Central memory CD8-positive, alpha-beta T cell (primary cell): Measurements from ENCODE around the gene UTF1.
"Not testable (repeated sequence)": the region's sequence is repeated elsewhere in the genome, so short reads cannot be mapped to it uniquely, and the experiment has no call there.

Source experiments
- ATAC-seq: fragments of 150-1000 bp; cut with Tn5 transposase; replicated peaks from 2 replicates; pipeline ENCODE4 v1.10.0; 2022; ENCODE audit warnings: mild to moderate bottlenecking, moderate FRiP score, moderate number of reproducible peaks; ENCODE audit not compliant: poor library complexity, severe bottlenecking; ENCODE audit errors: extremely low read depth
- DNase-seq, 2 donors: peaks; one replicate each; pipeline ENCODE4 v3.0.0; 2021; ENCODE audit warnings: low spot score in 2 of 2
- H3K27ac Mint-ChIP-seq: one replicate; pipeline ENCODE4 v1.8.0; 2022; ENCODE audit warnings: low read depth, mild to moderate bottlenecking, moderate library complexity, mixed read lengths
- H3K27me3 Mint-ChIP-seq: one replicate; pipeline ENCODE4 v1.8.0; 2022; ENCODE audit warnings: mixed read lengths
- H3K36me3 Mint-ChIP-seq: one replicate; pipeline ENCODE4 v1.8.0; 2022; ENCODE audit warnings: mild to moderate bottlenecking, moderate library complexity, mixed read lengths; ENCODE audit not compliant: insufficient read depth
- H3K4me1 Mint-ChIP-seq: one replicate; pipeline ENCODE4 v1.8.0; 2022; ENCODE audit warnings: mixed read lengths
- H3K4me3 Mint-ChIP-seq: one replicate; pipeline ENCODE4 v1.8.0; 2022; ENCODE audit warnings: mild to moderate bottlenecking, moderate library complexity, mixed read lengths
- H3K9me3 Mint-ChIP-seq: one replicate; pipeline ENCODE4 v1.8.0; 2022; ENCODE audit warnings: mixed read lengths

The UTF1 gene

DNA sequence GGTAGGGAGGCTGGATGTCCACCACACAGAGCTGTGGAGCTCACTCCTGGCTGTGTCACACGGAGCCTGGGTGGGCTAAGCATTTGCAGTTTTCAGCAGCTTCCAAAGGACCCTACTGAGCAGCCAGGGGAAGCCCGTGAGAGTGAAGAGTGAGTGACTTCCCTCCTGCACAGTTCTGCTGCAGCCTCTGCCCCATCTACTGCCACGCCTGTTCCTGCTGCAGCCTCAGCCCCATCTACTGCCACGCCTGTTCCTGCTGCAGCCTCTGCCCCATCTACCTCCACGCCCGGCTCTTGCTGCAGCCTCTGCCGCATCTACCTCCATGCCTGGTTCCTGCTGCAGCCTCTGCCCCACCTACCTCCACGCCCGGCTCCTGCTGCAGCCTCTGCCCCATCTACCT lies 34.4 kb downstream of the UTF1 start:
- DNase-seq (no peak), ATAC-seq (peak; percentile 50)
- Mint-ChIP-seq H3K27me3 (no peaks in the 10 kb centered on the region), H3K36me3 (peaks cover 22% of the 10 kb centered on the region), H3K4me3 (peak overlapping the region; percentile 72), H3K9me3 (no peaks in the 10 kb centered on the region), H3K4me1 (peaks cover 39% of the 10 kb centered on the region), H3K27ac (peak overlapping the region; percentile 90)

DNA sequence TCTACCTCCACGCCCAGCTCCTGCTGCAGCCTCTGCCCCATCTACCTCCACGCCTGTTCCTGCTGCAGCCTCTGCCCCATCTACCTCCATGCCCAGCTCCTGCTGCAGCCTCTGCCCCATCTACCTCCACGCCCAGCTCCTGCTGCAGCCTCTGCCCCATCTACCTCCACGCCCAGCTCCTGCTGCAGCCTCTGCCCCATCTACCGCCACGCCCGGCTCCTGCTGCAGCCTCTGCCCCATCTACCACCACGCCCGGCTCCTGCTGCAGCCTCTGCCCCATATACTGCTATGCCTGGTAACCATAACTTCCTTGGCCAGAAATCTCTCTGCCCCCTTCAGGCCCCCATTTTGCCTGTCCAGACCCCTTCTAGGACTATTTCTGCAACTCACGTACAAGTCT lies 35.0 kb downstream of the UTF1 start:
- not testable (repeated sequence) for H3K27me3 Mint-ChIP-seq
- Mint-ChIP-seq H3K4me1 (peaks cover 33% of the 10 kb centered on the region), H3K36me3 (peaks cover 22% of the 10 kb centered on the region)

DNA sequence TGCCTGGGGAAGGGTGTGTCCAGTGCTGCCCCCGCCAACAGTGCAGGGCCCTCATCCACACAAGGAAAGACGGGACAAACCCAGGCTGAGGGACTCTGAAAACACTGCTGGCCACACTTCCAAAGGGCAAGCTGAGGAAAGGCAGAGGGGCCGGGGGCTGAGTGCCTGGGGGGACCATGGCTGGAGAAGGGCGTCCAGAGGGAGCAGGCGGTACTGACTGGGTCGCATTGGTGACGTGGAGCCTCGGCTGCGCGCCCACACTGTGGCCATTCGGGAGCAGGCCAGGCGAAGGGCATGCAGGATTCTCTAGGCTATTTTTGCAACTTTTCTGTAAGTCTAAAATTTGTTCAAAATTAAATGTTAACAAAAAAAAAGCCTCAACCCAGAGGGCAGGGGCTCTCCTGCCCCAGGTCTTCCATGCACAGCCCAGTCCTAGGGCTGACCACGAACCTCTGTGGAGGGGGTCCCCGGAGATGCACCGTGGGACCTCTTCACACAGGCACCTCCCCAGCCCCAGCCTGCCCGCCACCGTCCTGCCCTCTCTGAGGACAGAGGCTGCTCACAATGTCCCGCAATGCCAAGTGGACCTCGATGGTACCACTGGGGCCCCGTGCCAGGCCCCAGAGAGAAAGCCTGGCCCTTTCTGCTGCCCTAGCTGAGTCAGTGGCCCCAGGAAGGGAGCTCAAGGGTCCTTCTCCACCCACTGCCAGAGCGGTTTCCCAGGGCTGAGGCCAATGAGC lies 36.2 kb downstream of the UTF1 start:
- no peaks in the 10 kb centered on the region for H3K9me3 Mint-ChIP-seq
- H3K27ac Mint-ChIP-seq = peak overlapping the region; percentile 90
- ATAC-seq (no peak), DNase-seq (no peak)
- H3K27me3 Mint-ChIP-seq = no peaks in the 10 kb centered on the region
- no peak overlapping the region for H3K4me3 Mint-ChIP-seq
- peaks cover 21% of the 10 kb centered on the region for H3K4me1 Mint-ChIP-seq
- H3K36me3 Mint-ChIP-seq = peaks cover 30% of the 10 kb centered on the region

More for the DNA sequence above, 35.0 kb downstream of the UTF1 start:
- peak overlapping the region; percentile 72 for H3K4me3 Mint-ChIP-seq
- not testable (repeated sequence) for DNase-seq, ATAC-seq, H3K9me3 Mint-ChIP-seq
- H3K27ac Mint-ChIP-seq = peak overlapping the region; percentile 90

DNA sequence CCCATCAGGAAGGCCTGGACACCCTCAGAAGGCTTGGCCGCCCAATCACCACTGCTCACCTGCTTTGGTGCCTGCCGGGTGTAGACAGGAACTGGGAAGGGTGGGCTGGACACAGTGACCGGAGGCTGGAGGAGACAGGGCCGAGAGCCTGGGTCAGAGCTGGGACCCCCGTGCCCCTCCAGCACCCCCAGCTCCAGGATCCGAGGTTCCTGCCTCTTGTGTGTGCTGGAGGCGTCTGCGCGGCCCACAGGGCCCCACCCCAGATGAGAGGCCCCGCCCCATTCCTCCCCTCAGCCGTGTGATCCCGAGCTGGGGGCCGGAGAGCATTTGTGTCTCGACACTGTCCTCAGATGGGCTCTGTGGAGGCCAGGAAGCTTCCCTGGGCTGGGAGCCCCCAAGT lies 37.3 kb downstream of the UTF1 start:
- Mint-ChIP-seq H3K27ac (no peak overlapping the region), H3K9me3 (no peaks in the 10 kb centered on the region), H3K27me3 (no peaks in the 10 kb centered on the region), H3K4me3 (no peak overlapping the region), H3K36me3 (peaks cover 33% of the 10 kb centered on the region), H3K4me1 (peaks cover 20% of the 10 kb centered on the region)
- no peak for ATAC-seq
- no peak for DNase-seq

DNA sequence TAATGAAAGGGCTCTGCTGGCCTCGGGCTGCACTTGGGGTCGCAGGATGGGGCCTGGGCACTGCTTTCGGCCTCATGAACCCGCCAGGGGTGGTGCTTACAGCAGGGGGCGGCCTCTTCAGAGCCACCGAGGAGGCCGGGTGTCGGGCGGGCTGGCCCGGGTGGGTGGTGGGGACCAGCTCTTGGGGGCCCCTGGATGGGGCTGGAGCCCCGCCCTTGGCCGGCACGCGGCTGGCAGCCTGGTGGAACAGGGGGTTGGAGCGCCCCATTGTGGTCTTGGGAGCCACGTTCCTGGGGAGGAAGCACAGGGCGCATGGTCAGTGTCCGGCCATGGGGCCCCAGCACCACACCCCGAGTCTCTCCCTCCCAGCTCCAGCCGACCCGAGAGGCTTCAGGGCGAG lies 37.8 kb downstream of the UTF1 start:
- Mint-ChIP-seq H3K27ac (no peak overlapping the region), H3K4me1 (peaks cover 20% of the 10 kb centered on the region), H3K36me3 (peaks cover 38% of the 10 kb centered on the region), H3K9me3 (no peaks in the 10 kb centered on the region), H3K4me3 (no peak overlapping the region), H3K27me3 (no peaks in the 10 kb centered on the region)
- ATAC-seq (no peak), DNase-seq (no peak)

DNA sequence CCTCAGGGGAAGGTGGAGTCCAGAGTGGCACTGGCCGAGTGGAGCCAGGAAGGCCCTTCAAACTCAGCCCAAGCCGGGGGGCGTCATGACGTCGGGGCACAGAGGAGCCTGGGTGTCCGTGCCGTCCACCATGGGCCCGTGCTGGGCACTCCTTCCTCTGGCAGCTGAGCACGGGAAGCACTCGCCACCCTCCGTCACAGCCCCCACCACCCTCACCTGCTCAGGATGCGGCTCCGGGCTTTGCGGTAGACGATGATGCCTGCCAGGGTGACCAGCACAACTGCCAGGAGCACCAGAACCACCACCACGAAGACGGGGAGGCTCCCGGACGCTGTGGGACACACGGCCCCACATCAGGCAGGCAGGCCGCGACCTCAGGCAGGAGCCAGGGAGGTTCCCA lies 38.5 kb downstream of the UTF1 start:
- H3K27ac Mint-ChIP-seq = no peak overlapping the region
- H3K36me3 Mint-ChIP-seq = peaks cover 35% of the 10 kb centered on the region
- DNase-seq (no peak), ATAC-seq (no peak)
- H3K9me3 Mint-ChIP-seq = no peaks in the 10 kb centered on the region
- peaks cover 19% of the 10 kb centered on the region for H3K4me1 Mint-ChIP-seq
- no peak overlapping the region for H3K4me3 Mint-ChIP-seq
- no peaks in the 10 kb centered on the region for H3K27me3 Mint-ChIP-seq

DNA sequence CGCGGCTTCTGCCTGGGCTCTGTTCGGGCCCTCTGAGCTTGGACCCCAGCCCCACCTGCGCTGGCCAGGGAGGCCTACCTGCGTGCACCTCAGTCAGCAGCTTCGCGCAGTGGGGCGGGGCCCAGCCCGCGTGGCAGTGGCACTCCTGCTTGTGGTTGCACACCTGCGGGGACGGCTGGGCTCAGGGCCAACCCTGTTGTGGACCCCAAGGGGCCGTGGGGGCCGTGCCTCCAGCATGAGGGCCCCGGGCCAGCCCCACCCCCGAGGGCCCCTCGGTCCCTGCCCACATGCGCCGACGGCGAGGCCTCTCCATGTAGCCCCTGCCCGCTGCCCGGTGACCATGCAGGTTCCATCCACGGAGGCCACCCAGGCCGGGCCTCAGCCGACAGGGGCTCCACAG lies 39.4 kb downstream of the UTF1 start:
- no peak for ATAC-seq
- peaks cover 32% of the 10 kb centered on the region for H3K36me3 Mint-ChIP-seq
- no peak overlapping the region for H3K27ac Mint-ChIP-seq
- H3K4me3 Mint-ChIP-seq = no peak overlapping the region
- no peaks in the 10 kb centered on the region for H3K9me3 Mint-ChIP-seq
- no peaks in the 10 kb centered on the region for H3K27me3 Mint-ChIP-seq
- peaks cover 11% of the 10 kb centered on the region for H3K4me1 Mint-ChIP-seq
- no peak for DNase-seq

DNA sequence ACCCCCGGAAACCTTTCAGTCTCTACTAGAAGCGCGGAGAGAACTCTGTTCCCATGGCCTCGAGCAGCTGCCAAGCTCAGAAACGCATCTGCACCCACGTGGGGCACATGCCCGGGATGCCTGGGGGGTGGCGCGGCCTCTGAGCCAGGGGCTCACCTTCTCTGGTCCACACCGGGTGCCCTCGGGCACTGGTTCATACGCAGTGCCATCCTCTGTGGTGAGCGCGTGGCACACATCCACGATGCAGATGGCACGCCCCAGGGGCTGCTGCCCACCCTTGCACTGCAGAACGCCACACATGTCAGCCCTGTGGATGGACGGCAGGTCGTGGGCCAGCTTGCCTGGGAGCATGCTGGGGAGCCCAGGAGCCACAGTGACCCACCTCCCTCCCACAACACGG lies 40.2 kb downstream of the UTF1 start:
- Mint-ChIP-seq H3K4me3 (no peak overlapping the region), H3K27ac (no peak overlapping the region), H3K27me3 (no peaks in the 10 kb centered on the region), H3K4me1 (peaks cover 3% of the 10 kb centered on the region), H3K9me3 (no peaks in the 10 kb centered on the region), H3K36me3 (peaks cover 34% of the 10 kb centered on the region)
- ATAC-seq = no peak
- no peak for DNase-seq

DNA sequence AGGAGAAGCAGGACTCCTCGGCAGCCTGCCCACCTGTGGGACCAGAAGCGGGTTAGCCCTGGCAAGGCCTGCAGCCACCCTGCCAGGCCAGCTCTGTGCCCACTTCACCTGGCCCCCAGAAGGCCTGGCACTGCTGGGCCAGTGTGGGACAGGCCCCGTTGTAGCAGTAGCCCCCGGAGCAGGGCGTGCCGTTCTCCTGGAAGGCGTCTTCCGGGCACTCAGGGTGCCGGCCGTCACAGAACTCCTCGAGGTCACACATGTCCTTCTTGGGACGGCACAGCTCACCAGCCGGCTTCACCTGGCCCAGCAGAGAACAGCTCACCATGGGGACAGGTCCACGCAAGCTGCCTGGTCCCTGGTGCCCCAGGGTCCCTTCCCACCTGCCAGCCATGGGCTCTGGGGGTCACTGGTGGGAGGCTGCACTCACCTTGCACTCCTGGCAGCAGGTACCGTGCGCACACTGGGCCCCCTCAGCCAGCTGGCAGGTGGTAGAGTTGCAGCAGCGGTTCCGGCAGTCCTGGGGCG lies 40.8 kb downstream of the UTF1 start:
- Mint-ChIP-seq H3K27ac (no peak overlapping the region), H3K4me1 (peaks cover 4% of the 10 kb centered on the region), H3K27me3 (no peaks in the 10 kb centered on the region), H3K9me3 (no peaks in the 10 kb centered on the region), H3K36me3 (peaks cover 33% of the 10 kb centered on the region), H3K4me3 (no peak overlapping the region)
- ATAC-seq (no peak), DNase-seq (no peak)

DNA sequence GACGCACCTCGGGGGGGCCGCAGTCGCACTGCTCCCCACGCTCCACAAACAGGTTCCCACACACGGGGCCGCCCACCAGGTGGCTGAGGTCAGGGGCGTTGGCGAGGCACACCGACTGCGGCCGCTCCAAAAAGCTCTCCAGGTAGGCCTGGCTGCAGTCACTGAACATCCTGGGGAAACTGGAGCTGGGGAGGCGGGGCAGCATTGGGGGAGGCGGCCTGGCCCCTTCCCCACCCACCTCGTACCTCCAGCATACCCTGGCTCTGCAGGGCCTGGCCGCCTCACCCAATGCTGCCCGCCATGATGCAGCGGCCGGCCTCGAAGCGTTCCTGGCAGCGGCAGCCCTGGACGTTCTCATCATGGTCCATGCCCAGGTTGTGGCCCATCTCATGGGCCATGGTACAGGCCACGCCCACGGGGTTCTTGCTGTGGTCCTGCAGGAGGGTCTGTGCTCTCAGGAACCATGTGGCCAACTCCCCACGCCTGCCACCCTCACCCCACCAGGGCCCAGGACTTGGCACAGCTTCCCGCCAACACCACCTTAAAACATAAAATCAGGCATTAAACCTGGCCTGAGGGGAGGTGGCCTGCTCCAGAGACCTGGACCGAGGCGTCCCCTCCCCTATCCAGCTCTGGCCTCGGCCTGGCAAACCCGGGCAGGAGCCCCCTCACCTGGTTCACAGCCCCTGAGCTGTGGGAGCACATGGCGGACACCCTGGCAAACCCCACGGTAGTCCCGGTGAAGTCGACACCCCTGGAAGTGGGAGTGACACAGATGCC lies 41.7 kb downstream of the UTF1 start:
- Mint-ChIP-seq H3K36me3 (peaks cover 36% of the 10 kb centered on the region), H3K4me1 (peaks cover 9% of the 10 kb centered on the region), H3K4me3 (no peak overlapping the region), H3K9me3 (no peaks in the 10 kb centered on the region), H3K27me3 (no peaks in the 10 kb centered on the region), H3K27ac (no peak overlapping the region)
- no peak for ATAC-seq
- DNase-seq = no peak

DNA sequence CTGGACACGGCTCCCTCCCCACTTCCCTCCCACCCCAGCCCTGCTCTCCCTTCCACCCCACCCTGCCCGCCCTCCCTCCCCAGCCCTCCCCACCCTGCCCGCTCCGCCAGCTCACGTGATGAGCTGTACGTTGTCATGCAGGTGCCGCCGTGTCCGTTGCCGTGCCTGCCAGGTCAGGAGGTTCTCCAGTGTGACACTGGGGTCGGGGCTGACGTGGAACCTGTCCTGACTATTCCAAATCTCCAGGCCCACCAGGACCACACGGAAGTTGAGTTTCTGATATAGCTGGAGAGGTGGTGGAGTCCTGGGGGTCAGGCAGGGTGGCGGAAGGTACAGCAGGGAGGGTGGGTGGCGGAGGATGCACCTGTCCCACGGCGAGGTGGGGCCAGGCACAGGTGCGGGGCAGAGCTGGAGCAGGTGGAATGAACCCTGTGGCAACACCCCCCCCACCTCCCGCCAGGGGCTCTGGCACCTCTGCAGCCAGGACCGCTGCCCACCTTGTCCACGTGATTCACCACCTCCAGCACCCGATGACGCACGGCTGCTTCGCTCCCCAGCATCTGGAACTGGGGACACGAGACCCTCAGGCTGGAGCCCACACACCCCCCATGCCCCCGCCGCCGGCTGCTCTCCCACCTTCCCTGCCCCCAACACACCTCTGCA lies 42.4 kb downstream of the UTF1 start:
- DNase-seq (no peak), ATAC-seq (no peak)
- Mint-ChIP-seq H3K4me3 (no peak overlapping the region), H3K9me3 (no peaks in the 10 kb centered on the region), H3K4me1 (peaks cover 11% of the 10 kb centered on the region), H3K27me3 (no peaks in the 10 kb centered on the region), H3K36me3 (peaks cover 34% of the 10 kb centered on the region), H3K27ac (no peak overlapping the region)

DNA sequence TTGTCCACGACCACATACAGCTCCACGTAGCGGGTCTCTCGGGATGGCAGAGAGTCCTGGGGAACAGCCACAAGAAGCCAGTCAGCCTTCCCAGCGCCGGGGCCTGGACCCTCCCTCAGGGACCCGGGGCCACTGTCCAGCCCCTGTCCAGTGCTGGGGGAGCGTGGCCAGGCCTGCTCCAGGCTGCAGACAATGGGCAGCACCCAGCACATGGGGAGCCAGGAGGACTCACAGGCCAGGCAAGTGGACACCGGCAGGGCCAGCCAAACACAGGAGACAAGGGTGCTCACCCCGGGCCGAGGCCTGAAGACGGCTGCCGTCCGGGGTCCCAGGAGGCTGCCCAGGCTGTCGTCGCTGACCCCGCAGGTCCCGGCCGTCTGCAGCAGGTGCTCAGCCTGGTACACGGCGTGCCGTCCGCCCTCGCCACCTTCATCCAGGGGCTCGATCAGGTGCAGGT lies 43.0 kb downstream of the UTF1 start:
- no peak for DNase-seq
- Mint-ChIP-seq H3K4me3 (peak overlapping the region; percentile 37), H3K27ac (no peak overlapping the region), H3K4me1 (peaks cover 17% of the 10 kb centered on the region), H3K36me3 (peaks cover 34% of the 10 kb centered on the region), H3K27me3 (no peaks in the 10 kb centered on the region), H3K9me3 (no peaks in the 10 kb centered on the region)
- ATAC-seq = no peak
